Measurements from ENCODE around the gene SOX6.
"Not testable (repeated sequence)": the region's sequence is repeated elsewhere in the genome, so short reads cannot be mapped to it uniquely, and the experiment has no call there.

DNA sequence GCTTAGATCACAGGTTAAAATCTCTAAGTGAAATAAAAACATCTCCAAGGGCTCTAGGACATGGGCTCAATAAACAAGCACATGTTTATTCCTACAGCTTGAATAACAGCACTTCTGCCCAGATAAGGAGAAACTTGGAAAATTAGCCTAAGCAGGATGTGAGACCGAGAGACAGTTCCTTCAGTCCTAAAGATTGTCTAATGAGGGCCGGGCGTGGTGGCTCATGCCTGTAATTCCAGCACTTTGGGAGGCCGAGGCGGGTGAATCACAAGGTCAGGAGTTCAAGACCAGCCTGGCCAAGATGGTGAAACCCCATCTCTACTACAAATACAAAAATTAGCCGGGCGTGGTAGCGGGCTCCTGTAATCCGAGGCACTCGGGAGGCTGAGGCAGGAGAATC, 327.2 kb downstream of the SOX6 start:
- TF ChIP-seq, protein P1, sequence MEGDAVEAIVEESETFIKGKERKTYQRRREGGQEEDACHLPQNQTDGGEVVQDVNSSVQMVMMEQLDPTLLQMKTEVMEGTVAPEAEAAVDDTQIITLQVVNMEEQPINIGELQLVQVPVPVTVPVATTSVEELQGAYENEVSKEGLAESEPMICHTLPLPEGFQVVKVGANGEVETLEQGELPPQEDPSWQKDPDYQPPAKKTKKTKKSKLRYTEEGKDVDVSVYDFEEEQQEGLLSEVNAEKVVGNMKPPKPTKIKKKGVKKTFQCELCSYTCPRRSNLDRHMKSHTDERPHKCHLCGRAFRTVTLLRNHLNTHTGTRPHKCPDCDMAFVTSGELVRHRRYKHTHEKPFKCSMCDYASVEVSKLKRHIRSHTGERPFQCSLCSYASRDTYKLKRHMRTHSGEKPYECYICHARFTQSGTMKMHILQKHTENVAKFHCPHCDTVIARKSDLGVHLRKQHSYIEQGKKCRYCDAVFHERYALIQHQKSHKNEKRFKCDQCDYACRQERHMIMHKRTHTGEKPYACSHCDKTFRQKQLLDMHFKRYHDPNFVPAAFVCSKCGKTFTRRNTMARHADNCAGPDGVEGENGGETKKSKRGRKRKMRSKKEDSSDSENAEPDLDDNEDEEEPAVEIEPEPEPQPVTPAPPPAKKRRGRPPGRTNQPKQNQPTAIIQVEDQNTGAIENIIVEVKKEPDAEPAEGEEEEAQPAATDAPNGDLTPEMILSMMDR (conservative IDR thresholded peaks at IDR 0.05 in 1 of 2, IDR thresholded peaks at IDR 0.05 in 1 of 2; ENCODE audit: extremely low read depth in 1 of 2, insufficient read depth in 1 of 2, low read depth in 1 of 2, low read length in 2 of 2), result not testable (repeated sequence)
- TF ChIP-seq EZH2 (IDR thresholded peaks at IDR 0.05; ENCODE audit: borderline replicate concordance, low read length), result not testable (repeated sequence)

Data from mammary epithelial cell (primary cell).